RKO (cell line): ENCODE results near the gene MTMR6.
A peak's percentile ranks its signal among the peaks of the same experiment; 100 is the strongest.

Source experiments
- DNase-seq: peaks from one replicate; pipeline ENCODE4 v3.0.0-alpha.2; 2016; ENCODE audit warnings: low spot score

Gene MTMR6

DNA sequence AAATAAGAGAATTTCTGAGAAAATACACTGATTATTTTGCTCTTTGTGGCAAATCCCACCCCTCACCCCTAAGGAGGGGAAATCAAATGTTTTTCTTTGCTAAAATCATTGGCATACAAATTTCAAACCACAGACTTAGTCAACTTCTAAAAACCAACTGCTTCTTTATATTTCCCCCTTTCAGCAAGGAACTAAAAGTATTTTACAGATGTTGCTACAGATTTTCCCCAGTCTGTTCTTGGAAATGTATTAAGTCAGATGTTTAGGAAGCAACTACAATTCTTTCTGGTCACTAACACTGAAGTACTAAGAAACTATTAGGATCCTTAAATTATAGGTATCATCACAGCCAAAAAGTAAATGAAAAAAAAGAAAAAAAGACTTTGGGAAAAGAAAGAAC lies 6.9 kb downstream of the MTMR6 start:
- no peak for DNase-seq

GRCh38 chr13:25276748-25277147 lies 10.5 kb downstream of the MTMR6 start:
- peak; percentile 72 for DNase-seq

DNA sequence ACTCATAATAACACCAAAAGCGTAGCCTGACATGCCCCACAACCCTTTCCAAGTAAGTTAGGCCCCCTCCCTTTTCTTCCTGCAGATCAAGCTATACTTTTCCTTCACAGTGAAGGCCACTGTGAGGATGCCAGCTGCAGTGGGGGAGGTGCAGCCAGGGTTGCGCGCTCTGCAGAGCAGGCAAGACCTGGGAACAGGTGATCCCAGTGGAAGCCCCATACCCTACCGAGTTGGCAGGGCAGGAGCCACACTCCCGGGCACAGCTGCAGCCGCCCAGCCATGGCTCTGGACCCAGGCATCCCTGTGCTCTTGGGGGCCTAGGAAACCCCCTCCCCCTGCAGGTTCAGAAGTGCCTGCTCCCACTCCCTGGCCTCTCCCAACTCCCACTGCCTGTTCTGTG lies 18.7 kb downstream of the MTMR6 start:
- no peak for DNase-seq

- DNase-seq: peak; percentile 34
Measured at GRCh38 chr13:25267715-25268114, 19.6 kb downstream of the MTMR6 start.

DNA sequence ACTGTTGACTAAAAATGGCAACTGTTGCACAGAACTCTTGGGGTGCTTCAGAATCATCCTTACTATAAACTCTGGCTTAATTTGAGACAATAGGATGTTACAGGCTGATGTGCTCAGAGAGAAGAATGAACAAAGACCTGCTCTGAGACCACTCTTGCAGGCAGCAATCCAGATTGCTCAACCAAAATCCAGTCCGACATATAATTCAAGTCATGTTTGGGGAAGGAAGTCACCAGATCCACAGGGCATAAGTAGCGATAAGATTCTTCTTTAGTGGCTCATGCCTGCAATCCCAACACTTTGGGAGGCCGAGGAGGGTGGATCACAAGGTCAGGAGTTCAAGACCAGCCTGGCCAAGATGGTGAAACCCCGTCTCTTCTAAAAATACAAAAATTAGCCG lies 20.6 kb downstream of the MTMR6 start:
- no peak for DNase-seq

DNA sequence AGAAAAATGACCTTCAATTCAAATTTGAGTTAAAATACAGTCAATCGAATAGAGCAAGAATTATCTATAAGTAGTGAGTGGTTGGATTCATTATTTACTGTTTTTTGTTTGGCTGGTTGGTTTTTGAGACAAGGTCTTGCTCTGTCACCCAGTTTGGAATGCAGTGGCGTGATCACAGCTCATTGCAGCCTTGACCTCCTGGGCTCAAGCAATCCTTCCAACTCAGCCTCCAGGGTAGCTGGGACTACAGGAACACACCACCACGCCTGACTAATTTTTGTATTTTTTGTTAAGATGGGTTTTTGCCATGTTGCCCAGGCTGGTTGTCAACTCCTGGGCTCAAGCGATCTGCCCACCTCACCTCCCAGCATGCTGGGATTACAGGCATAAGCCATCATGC lies 25.0 kb downstream of the MTMR6 start:
- no peak for DNase-seq

DNA sequence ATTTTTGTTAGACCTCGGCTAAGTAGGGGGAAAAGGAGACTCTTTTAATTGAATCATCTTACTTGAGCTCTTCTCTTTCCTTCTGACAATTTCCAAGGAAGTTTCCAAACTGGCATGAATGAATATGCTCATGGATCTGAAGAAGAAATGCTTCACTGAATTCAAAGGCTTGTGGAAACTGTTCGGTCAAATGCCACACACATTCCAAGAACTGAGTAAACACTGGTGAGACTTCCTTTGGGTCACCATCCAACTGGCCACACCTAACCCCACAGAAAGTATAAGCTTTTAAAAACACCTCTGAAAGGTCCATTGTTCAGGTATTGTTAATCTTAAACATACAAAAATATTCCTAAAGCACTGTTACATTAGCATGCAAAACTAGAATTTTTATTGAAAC lies 33.6 kb downstream of the MTMR6 start:
- no peak for DNase-seq

DNA sequence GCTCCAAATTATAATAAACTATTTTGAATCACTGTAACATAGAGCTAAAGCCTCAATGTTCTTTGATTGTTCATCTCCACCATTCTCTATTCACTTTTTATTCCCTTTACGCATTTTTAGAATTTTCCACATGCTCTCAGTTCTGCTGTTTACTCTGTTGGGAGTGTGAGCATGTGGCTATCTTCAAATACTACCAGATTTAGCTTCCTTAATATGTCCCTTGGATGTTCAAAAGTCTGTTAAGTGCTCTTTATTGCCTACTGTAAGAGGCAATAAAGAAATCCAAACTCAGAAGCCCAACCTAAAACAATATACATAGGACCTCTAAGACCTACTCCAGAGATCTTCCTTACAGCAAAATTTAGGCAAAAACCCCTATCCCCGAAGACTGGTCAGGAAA lies 34.5 kb downstream of the MTMR6 start:
- no peak for DNase-seq

GRCh38 chr13:25252225-25252624 lies 35.1 kb downstream of the MTMR6 start:
- no peak for DNase-seq

DNA sequence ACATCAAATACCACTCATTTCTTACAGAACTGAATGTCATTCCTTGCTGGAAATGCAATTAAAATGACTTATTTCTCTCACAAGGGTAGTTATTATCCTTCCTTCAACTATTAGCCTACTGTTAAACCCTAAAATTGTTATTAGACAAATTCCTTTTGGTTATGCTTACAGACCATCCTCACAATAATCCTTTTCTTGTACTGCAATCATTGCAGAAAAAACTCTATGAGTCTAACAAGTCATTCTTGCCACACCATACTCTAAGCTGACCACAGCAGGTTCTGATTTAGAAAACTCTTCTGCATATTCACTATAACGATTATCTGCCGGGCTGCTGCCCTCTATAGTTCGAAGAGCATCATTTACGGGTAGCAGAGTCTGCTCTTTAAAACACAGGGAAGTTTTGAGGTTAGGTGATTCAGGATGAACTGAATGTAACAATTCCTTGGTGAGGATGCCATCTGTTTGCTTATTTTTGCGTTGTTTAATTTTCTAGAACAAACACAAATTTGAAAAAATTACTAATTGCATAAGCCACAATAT lies 38.2 kb downstream of the MTMR6 start:
- peak; percentile 49 for DNase-seq

GRCh38 chr13:25248071-25248470 lies 39.2 kb downstream of the MTMR6 start:
- no peak for DNase-seq

GRCh38 chr13:25247360-25247759 lies 39.9 kb downstream of the MTMR6 start:
- DNase-seq: no peak

DNA sequence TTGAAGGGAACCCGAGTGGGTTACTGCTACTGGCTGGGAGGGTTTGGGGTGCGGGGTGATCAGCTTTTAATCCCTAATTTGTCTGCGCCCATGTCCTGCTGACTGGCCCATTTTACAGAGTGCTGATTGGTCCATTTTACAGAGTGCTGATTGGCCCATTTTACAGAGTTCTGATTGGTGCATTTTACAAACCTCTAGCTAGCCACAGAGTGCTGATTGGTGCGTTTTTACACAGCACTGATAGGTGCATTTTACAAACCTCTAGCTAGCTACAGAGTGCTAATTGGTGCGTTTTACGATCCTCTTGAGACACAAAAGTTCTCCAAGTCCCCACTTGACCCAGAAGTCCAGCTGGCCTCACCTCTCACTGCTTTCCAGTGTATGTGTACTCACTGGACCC lies 43.2 kb downstream of the MTMR6 start:
- DNase-seq: no peak

- no peak for DNase-seq
Measured at GRCh38 chr13:25242956-25243355, 44.3 kb downstream of the MTMR6 start.

- DNase-seq: no peak
Measured at GRCh38 chr13:25241007-25241406, 46.3 kb downstream of the MTMR6 start.

- no peak for DNase-seq
Measured at GRCh38 chr13:25237083-25237482, 50.2 kb downstream of the MTMR6 start.

- no peak for DNase-seq
Measured at GRCh38 chr13:25233861-25234260, 53.4 kb downstream of the MTMR6 start.

DNA sequence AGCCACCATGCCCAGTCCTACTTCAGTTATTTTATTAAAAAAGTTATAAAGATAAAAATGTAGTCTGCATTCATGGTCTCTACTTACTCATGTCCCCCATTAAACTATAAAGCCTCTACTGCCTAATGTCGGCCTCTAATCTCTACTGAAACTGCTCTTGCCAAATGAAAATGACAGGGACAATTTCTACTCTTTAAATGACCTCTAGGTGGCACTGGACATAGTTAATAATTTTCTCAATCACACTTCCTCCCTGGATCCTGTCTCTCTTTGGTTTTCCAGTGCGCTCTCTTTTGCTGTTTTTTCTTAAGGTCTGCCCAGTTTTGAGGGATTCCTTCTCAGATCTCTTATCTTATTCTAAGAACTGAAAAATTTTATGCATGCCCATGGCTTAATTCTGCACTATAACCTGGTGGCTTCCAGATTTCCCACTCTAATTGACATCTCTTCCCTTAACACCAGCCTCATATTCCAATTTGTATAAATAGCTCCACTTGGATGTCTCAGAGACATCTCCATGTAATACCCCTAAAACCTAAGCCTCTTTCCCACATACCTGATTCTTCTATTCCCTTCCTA lies 54.3 kb downstream of the MTMR6 start:
- DNase-seq: peak; percentile 69

- no peak for DNase-seq
Measured at GRCh38 chr13:25231517-25231916, 55.8 kb downstream of the MTMR6 start.

DNA sequence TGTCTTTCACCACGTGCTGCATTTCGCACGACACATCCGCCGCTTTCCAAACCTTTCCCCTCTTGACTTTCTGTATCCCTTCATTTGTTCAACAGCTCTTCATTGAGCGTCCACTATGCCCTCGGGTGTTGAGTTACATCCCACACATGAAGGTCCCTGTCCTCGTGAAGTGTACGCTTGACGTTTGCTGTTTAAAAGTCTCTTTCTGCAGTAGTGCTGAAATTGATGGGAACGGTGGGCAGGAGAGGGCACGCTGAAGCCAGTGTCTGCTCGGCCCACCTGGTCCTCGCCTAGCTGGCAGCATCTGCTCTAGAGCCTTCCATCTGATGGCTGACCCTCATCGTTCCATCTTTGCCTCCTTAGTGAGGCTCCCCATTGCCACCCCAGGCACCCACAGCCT lies 59.6 kb downstream of the MTMR6 start:
- no peak for DNase-seq

DNA sequence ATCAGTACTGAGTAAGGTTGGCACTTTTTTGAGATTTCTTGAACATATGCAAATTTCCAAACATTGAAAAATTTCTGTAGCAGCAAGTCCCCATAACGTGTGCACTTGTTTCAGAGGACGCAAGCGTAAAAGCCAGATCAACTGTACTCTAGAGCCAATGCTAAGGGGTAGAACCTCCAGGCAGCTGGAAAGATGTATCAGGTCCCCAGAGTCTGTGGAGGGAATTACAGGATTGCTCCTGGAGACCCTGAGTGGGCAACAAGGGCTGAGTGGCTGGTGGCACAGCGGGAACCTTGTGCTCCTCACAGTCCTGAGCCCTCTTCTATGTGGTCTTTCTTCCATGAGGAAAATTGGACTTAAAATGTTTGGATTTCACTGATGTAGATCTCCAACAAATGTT lies 61.3 kb downstream of the MTMR6 start:
- no peak for DNase-seq

GRCh38 chr13:25224151-25224550 lies 63.1 kb downstream of the MTMR6 start:
- no peak for DNase-seq

GRCh38 chr13:25222740-25223139 lies 64.5 kb downstream of the MTMR6 start:
- no peak for DNase-seq

DNA sequence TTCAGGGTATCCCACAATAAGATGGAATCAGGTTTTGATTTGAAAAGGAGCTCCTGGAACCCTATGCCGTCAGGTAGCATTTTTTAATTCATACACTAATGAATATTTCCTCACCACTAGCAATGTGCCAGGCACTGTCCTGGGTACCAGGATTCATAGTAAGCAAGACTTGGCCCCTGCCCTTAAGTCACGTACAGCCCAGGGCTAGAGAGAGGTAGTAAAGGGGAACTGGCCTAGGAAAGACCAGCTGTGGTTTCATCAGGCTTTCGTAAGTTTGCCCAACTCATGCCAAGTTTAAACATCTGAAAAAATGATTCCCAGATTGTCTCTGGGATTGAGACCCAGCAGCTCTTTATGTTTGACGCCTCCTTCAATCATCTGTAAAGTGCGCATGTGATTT lies 69.3 kb downstream of the MTMR6 start:
- no peak for DNase-seq
